ENCODE measurements around the gene TM4SF5.
A peak's percentile ranks its signal among the peaks of the same experiment; 100 is the strongest.

- TF ChIP-seq POLR2A (IDR thresholded peaks at IDR 0.05; ENCODE audit: low read depth, low read length) (no peak), POLR2AphosphoS5 (IDR thresholded peaks at IDR 0.05; ENCODE audit: low read depth, low read length) (no peak), SPI1 (IDR thresholded peaks at IDR 0.05; ENCODE audit: low read depth, low read length) (0 out of 2 replicates have a peak, but pooled peaks have one; percentile 16)
These were observed 7.1 kb upstream of the TM4SF5 start for GRCh38 chr17:4764595-4764994.
